M059J (cell line): ENCODE measurements around the gene IMMP2L. TPM values are rescaled to one million over a fixed set of nuclear protein-coding genes. Genes with fewer than 3 reads are reported as not detected.

Source experiments
- DNase-seq: peaks from one replicate; pipeline ENCODE4 v3.0.0-alpha.2; 2012; ENCODE audit warnings: low read depth
- total RNA-seq: library from RNA; depleted of rRNA; stranded (reverse); fragments of >200 nt; shearing (Covaris generic); gene quantifications from 2 replicates; pipeline ENCODE4 v1.2.3, GENCODE V29; 2014

The IMMP2L gene
- total RNA-seq, 1 experiment from 2014 or later, result 8.6 TPM

DNA sequence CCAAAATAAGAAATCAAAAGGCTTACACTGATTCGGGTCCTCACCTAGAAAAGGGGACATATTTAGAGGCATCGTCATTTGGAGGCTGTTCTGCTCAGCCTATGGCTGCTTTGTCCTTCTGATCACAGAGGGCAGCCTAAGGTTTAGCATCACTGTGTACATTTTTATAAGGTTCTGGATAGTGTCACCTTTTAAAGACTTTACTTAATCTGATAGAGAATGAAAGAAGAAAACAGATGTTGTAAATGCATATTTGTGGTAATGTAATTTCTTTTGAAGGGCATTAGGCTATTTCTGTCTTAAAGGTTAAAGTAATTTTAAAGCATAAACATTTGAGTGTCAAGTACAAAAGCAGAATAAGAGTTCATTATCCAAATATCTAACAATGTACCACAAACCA, 916.7 kb downstream of the IMMP2L start:
- no peak for DNase-seq

DNA sequence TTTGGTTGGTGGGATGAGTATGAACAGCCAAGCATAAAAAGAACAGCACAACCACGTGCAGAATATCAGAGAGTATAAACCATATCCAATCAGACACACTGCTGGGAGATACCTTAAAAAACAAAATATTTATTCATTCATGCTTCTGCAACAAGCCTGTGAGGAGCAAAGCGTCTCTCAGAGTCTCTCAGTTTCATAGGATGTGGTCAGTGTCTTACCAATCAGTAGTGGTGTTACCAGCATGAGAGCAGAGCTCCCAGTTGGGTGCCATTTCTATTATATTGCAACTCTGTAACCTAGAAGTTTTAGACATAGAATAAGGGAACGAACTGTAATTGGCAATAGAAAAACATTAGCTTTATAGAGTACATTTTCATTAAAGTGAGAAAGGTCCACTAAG, 917.2 kb downstream of the IMMP2L start:
- no peak for DNase-seq

DNA sequence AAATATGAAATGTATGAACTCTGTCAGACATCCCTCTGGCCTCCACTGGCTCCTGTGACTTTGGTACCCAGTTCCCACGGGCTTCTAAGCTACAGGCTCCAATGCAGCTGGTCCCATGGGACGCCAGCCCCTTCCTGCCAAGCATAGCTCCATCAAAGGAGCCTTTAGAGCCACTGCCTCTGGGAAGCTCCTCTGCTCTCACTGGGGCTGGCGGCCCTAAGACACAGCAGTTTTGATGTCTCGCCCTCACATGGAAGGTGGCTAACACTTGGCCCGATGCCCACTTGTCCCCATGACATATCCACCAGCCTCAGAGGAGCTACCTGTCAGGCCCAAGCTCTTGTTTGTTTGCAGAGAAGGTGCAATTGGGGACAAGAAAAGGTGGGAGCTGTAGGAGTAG, 925.0 kb downstream of the IMMP2L start:
- DNase-seq, result no peak

DNA sequence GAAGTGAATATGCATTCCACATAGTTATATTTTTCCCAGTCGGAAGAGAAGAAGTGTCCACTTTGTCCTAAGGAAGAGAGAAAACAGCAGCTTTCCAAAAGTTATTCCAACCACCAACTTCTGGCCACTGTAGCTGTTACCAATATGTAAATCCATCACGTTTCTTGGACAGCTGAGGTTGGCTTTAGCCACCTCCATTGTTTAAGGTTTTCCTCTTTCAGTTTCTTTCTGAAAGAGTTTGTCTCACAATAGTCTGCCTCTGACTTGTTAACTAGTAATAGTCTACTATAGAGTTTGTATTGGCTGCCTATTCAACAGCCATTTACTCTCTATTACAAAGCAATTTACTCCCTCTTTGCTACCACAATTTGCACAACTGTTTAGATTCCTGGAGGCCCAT, 929.0 kb downstream of the IMMP2L start:
- no peak for DNase-seq

GRCh38 chr7:110626414-110626813, 935.9 kb downstream of the IMMP2L start:
- DNase-seq, result no peak

DNA sequence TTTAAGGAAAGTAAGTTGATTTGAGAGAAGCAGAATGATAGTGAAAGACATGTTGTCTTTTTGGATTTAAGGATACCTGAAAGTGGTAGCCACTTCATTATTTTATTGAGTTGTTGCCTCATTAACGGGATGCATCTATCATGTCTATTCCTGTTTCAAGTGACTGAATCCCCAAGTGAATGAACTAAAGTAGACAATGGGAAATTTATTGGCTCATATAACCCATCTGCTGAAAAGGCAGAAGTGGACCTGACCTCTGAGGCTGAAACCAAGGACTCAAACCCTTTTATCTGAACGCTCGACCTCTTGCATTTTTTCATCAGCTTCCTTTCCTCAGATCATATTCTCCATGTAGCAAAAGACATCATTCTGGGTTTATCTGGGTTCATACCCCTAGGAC, 937.0 kb downstream of the IMMP2L start:
- DNase-seq, result no peak

- DNase-seq, result no peak
Measured at GRCh38 chr7:110623436-110623835, 938.9 kb downstream of the IMMP2L start.

DNA sequence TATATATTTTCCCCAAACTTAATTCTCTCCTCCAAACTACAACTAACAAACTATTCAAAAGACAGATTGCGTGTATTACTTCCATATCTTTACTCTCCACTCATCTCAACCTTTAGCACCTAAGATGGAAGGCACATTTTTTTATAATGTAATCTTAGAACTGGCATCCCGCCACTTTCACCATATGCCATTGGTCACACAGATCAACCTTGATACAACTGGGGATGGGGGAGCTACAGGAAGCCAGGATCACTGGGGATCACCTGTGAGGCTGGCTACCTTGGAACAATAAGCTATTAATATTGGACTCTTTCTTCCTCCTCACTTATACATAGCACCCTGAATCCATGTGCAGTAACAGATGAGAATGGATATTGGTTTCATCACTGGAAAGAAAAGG, 941.0 kb downstream of the IMMP2L start:
- DNase-seq, result no peak

DNA sequence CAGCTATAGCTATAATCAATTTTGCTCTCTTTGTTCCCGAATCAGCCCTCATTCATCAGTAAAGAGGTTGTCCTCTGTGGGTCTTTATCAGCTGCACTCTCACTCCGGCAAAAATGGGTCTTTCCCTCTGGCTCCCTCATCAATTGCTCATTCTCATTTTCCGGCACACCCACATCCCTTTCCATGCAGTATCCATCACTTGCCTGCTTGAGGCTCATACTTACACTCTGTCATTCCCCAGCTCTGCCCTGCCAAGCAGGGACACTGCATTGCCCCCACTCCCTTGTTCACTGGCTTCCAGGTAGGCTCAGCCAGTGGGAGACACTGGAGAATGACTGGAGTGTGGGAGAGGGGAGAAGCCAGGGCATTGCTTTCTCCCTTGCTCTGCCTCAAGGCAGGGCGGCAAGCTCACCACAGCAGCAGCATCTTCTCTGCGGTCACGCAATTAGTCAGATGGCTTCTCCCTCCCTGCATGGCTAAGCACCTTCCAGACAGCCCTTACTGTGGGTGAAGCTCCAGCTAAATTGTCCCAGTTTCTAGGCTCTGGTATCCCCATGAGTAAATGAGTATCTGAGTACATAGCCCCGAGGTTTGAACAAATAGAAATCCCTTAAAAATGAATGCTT, 942.1 kb downstream of the IMMP2L start:
- DNase-seq, result no peak
